H1 (cell line): ENCODE data around the gene ARSB. TPM values are rescaled to one million over a fixed set of nuclear protein-coding genes. Genes with fewer than 3 reads are reported as not detected.

Experiments
- CTCF ChIA-PET: fragments of 300-600 bp; sonication (Branson Sonifier 250); formaldehyde crosslinking; loops from one replicate; lab custom pipeline; 2021; ENCODE audit not compliant: partially characterized antibody; lab: Charles Lee
- POLR2A ChIA-PET: fragments of 300-600 bp; sonication (Branson Sonifier 250); formaldehyde crosslinking; loops from one replicate; lab custom pipeline; 2021; ENCODE audit warnings: inconsistent platforms; ENCODE audit not compliant: partially characterized antibody; lab: Charles Lee
- DNase-seq, 2 experiments: peaks; one replicate each; pipeline versions ENCODE4 v3.0.0 to v3.0.0-alpha.2; 2010 to 2022; ENCODE audit warnings: low spot score in 2 of 2, low read depth in 1 of 2, mixed read lengths in 1 of 2
- FAIRE-seq: peaks from 2 replicates; lab custom pipeline; 2011; peaks lifted over from hg19 to GRCh38; lab: Jason Lieb, UNC
- H2AFZ ChIP-seq: 2 replicates; pipeline ENCODE4 v1.8.1; 2012; ENCODE audit warnings: low read length, inconsistent platforms
- H2AK5ac ChIP-seq: 2 replicates; pipeline ENCODE4 v1.6.1; 2013; ENCODE audit warnings: low read depth, low read length
- H2BK120ac ChIP-seq: replicated peaks from 2 replicates; pipeline ENCODE3; 2013; ENCODE audit warnings: low read depth, low read length, inconsistent platforms
- H2BK12ac ChIP-seq: 2 replicates; pipeline ENCODE4 v1.6.1; 2013; ENCODE audit warnings: low read depth, low read length
- H2BK15ac ChIP-seq: 2 replicates; pipeline ENCODE4 v1.6.1; 2013; ENCODE audit warnings: low read length
- H2BK20ac ChIP-seq: 2 replicates; pipeline ENCODE4 v1.6.1; 2013; ENCODE audit warnings: low read length
- H2BK5ac ChIP-seq: 2 replicates; pipeline ENCODE4 v1.6.1; 2013; ENCODE audit warnings: low read depth, low read length
- H3K14ac ChIP-seq: 2 replicates; pipeline ENCODE4 v1.6.1; 2013; ENCODE audit warnings: inconsistent platforms; ENCODE audit not compliant: insufficient read length
- H3K18ac ChIP-seq: 2 replicates; pipeline ENCODE4 v1.6.1; 2013; ENCODE audit warnings: low read length; ENCODE audit errors: extremely low read depth
- H3K23ac ChIP-seq: 2 replicates; pipeline ENCODE4 v1.6.1; 2013; ENCODE audit warnings: inconsistent platforms; ENCODE audit not compliant: insufficient read length
- H3K23me2 ChIP-seq: 2 replicates; pipeline ENCODE4 v1.6.1; 2013; ENCODE audit warnings: low read depth, low read length
- H3K27ac ChIP-seq: 2 replicates; pipeline ENCODE4 v1.6.1; 2011; ENCODE audit warnings: low read depth, low read length, inconsistent platforms
- H3K27me3 ChIP-seq, 4 experiments: replicated peaks in 1 of 4; 1 replicate in 1 of 4; 2 replicates in 3 of 4; pipeline versions ENCODE4 v1.6.1 to v1.8.1; 2011 to 2013; ENCODE audit warnings: low read length in 3 of 4, mild to moderate bottlenecking in 3 of 4, inconsistent platforms in 2 of 4, mixed read lengths in 2 of 4, moderate library complexity in 1 of 4; ENCODE audit not compliant: control insufficient read depth in 3 of 4, insufficient read depth in 3 of 4; ENCODE audit errors: extremely low read depth in 1 of 4
- H3K36me3 ChIP-seq, 4 experiments: 2 replicates each; pipeline versions ENCODE4 v1.6.1 to v1.8.1; 2011 to 2013; ENCODE audit warnings: mild to moderate bottlenecking in 4 of 4, low read length in 3 of 4, moderate library complexity in 2 of 4, control low read depth in 1 of 4, inconsistent platforms in 1 of 4; ENCODE audit not compliant: insufficient read depth in 4 of 4, control insufficient read depth in 2 of 4
- H3K4ac ChIP-seq: replicated peaks from 2 replicates; pipeline ENCODE3; 2013; ENCODE audit warnings: low read length, low read depth, mixed read lengths, inconsistent platforms; ENCODE audit not compliant: insufficient read length
- H3K4me1 ChIP-seq, 4 experiments: replicated peaks in 1 of 4; 1 replicate in 1 of 4; 2 replicates in 3 of 4; pipeline versions ENCODE4 v1.6.1 to v1.8.1; 2011 to 2013; ENCODE audit warnings: low read length in 3 of 4, inconsistent platforms in 2 of 4, mixed read lengths in 1 of 4; ENCODE audit not compliant: insufficient read depth in 4 of 4, control insufficient read depth in 3 of 4
- H3K4me2 ChIP-seq, 2 experiments: 2 replicates each; pipeline versions ENCODE4 v1.6.1 to v1.8.1; 2011 to 2013; ENCODE audit warnings: low read depth in 2 of 2, low read length in 2 of 2, control low read depth in 1 of 2, inconsistent platforms in 1 of 2, mild to moderate bottlenecking in 1 of 2; ENCODE audit not compliant: insufficient read depth in 1 of 2
- H3K4me3 ChIP-seq, 4 experiments: fragments of 200-600, 300-600 bp in 1 of 4; sonication (generic), shearing (Covaris generic), sonication (Bioruptor Twin) in 1 of 4; 2 replicates each; pipeline versions ENCODE4 v1.5.1 to v1.8.1; 2011 to 2016; ENCODE audit warnings: low read length in 4 of 4, low read depth in 3 of 4, control low read depth in 2 of 4, inconsistent platforms in 2 of 4, mild to moderate bottlenecking in 2 of 4, mixed read lengths in 1 of 4, moderate library complexity in 1 of 4; ENCODE audit not compliant: insufficient read depth in 2 of 4; ENCODE audit errors: extremely low read depth in 1 of 4
- H3K56ac ChIP-seq: replicated peaks from 2 replicates; pipeline ENCODE3; 2013; ENCODE audit warnings: low read depth, mild to moderate bottlenecking, mixed read lengths, low read length, inconsistent platforms; ENCODE audit not compliant: insufficient read length
- H3K79me1 ChIP-seq: 2 replicates; pipeline ENCODE4 v1.6.1; 2013; ENCODE audit warnings: low read depth, low read length, control low read depth
- H3K79me2 ChIP-seq, 2 experiments: 2 replicates each; pipeline versions ENCODE4 v1.6.1 to v1.8.1; 2012 to 2013; ENCODE audit warnings: low read length in 2 of 2, mild to moderate bottlenecking in 2 of 2, inconsistent platforms in 1 of 2; ENCODE audit not compliant: insufficient read depth in 2 of 2, control insufficient read depth in 1 of 2
- H3K9ac ChIP-seq, 4 experiments: replicated peaks in 1 of 4; 1 replicate in 1 of 4; 2 replicates in 3 of 4; pipeline versions ENCODE4 v1.6.1 to v1.8.1; 2011 to 2013; ENCODE audit warnings: low read depth in 3 of 4, low read length in 3 of 4, control low read depth in 2 of 4, mild to moderate bottlenecking in 2 of 4, moderate library complexity in 2 of 4, inconsistent platforms in 1 of 4; ENCODE audit errors: extremely low read depth in 1 of 4
- H3K9me3 ChIP-seq, 2 experiments: 2 replicates each; pipeline versions ENCODE4 v1.6.1 to v1.8.1; 2012 to 2013; ENCODE audit warnings: mild to moderate bottlenecking in 2 of 2, moderate library complexity in 2 of 2, control low read depth in 1 of 2, inconsistent platforms in 1 of 2, low read depth in 1 of 2, low read length in 1 of 2, mixed read lengths in 1 of 2; ENCODE audit not compliant: insufficient read depth in 2 of 2
- H4K20me1 ChIP-seq, 2 experiments: replicated peaks in 1 of 2; 2 replicates each; pipeline versions ENCODE3 to v1.8.1; 2011 to 2013; ENCODE audit warnings: inconsistent platforms in 2 of 2, low read length in 2 of 2, mild to moderate bottlenecking in 1 of 2; ENCODE audit not compliant: insufficient read depth in 2 of 2, control insufficient read depth in 1 of 2
- H4K5ac ChIP-seq: 2 replicates; pipeline ENCODE4 v1.6.1; 2013; ENCODE audit warnings: low read length, low read depth, mixed read lengths, inconsistent platforms; ENCODE audit not compliant: insufficient read length
- H4K8ac ChIP-seq: 2 replicates; pipeline ENCODE4 v1.8.0; 2013; ENCODE audit warnings: mild to moderate bottlenecking, moderate library complexity, low read length, inconsistent platforms; ENCODE audit not compliant: insufficient read depth; ENCODE audit errors: extremely low read depth
- H4K91ac ChIP-seq: replicated peaks from 2 replicates; pipeline ENCODE3; 2013; ENCODE audit warnings: low read length, mixed read lengths, inconsistent platforms; ENCODE audit not compliant: insufficient read length
- CREB1 ChIP-seq: IDR thresholded peaks from 2 replicates; pipeline ENCODE4 v1.6.1; 2012; ENCODE audit warnings: inconsistent platforms
- EZH2 ChIP-seq: fragments of 200-600 bp; sonication (generic); IDR thresholded peaks from 2 replicates; pipeline ENCODE4 v1.7.1; 2012; ENCODE audit warnings: low read depth, mild to moderate bottlenecking, moderate library complexity, low read length, inconsistent platforms; ENCODE audit not compliant: severe bottlenecking
- JUN ChIP-seq: IDR thresholded peaks from 2 replicates; pipeline ENCODE4 v1.6.1; 2011; ENCODE audit warnings: low read depth, mild to moderate bottlenecking, improper control_type of control experiment, low read length
- KDM1A ChIP-seq: fragments of 200-600, 300-600 bp; sonication (generic); IDR thresholded peaks from 2 replicates; pipeline ENCODE4 v1.7.1; 2016; ENCODE audit warnings: mild to moderate bottlenecking, low read length, borderline replicate concordance
- KDM4A ChIP-seq: IDR thresholded peaks from one replicate; pipeline ENCODE4 v1.7.1; 2012; ENCODE audit warnings: low read depth, mild to moderate bottlenecking, moderate library complexity, low read length, inconsistent platforms; ENCODE audit not compliant: severe bottlenecking
- KDM5A ChIP-seq: fragments of 200-600 bp; IDR thresholded peaks from 2 replicates; pipeline ENCODE4 v1.7.1; 2012; ENCODE audit warnings: mild to moderate bottlenecking, low read length, inconsistent platforms, mixed read lengths
- NRF1 ChIP-seq: IDR thresholded peaks from 2 replicates; pipeline ENCODE4 v1.6.1; 2011; ENCODE audit warnings: mild to moderate bottlenecking, low read depth, low read length, improper control_type of control experiment
- SAP30 ChIP-seq: fragments of 300-600 bp; sonication (generic); IDR thresholded peaks from 2 replicates; pipeline ENCODE4 v1.7.1; 2012; ENCODE audit warnings: low read length, moderate library complexity, mild to moderate bottlenecking, inconsistent platforms; ENCODE audit not compliant: insufficient read depth, insufficient replicate concordance
- SP1 ChIP-seq: IDR thresholded peaks from 2 replicates; pipeline ENCODE4 v1.6.1; 2011; ENCODE audit warnings: low read depth, low read length
- SP4 ChIP-seq: IDR thresholded peaks from 2 replicates; pipeline ENCODE4 v1.6.1; 2012; ENCODE audit warnings: low read length, inconsistent platforms
- WGBS, 2 experiments: shearing (Covaris generic) in 1 of 2; methylation state at CpG; one replicate each; pipeline versions ENCODE4 v1.1.6 to v1.1.7; 2013 to 2015; ENCODE audit warnings: low lambda C conversion rate in 2 of 2, mixed read lengths in 2 of 2, inconsistent platforms in 1 of 2, low coverage in 1 of 2, missing lambda C conversion rate in 1 of 2; ENCODE audit not compliant: insufficient replicate concordance in 2 of 2, insufficient coverage in 1 of 2, insufficient read length in 1 of 2; ENCODE audit errors: extremely low coverage in 1 of 2, missing lambda C conversion rate in 1 of 2; 5-methylcytosine and 5-hydroxymethylcytosine counted together
- polyA plus RNA-seq, 7 experiments: library from polyadenylated mRNA; depleted of rRNA in 3 of 7; stranded (reverse) in 5 of 7; unstranded in 2 of 7; fragments of >200 nt in 5 of 7; fragments of 200-250 nt in 2 of 7; gene quantifications; 1 replicate in 5 of 7; 2 replicates in 1 of 7; 4 replicates in 1 of 7; pipeline versions ENCODE4 v1.2.1 to v1.2.3, GENCODE V29; 2011 to 2013; ENCODE audit warnings: missing spikeins in 2 of 7, mixed read lengths in 2 of 7
- total RNA-seq: library from RNA; stranded (reverse); fragmentation: NEBNext Ultra II Directional; extraction: Animal tissue kit (Norgen Biotek cat#: 25700); gene quantifications from 2 replicates; pipeline ENCODE4 v1.2.1, GENCODE V29; 2021
- TF ChIP-seq, protein P1 (sequence below): IDR thresholded peaks from 2 replicates; pipeline ENCODE4 v1.6.1; 2011; ENCODE audit warnings: low read depth, mild to moderate bottlenecking, low read length; ENCODE audit not compliant: insufficient read depth
- TF ChIP-seq, protein P2 (sequence below): IDR thresholded peaks from 2 replicates; pipeline ENCODE4 v1.6.1; 2012; ENCODE audit warnings: inconsistent platforms
- TF ChIP-seq, protein P3 (sequence below): IDR thresholded peaks from 2 replicates; pipeline ENCODE4 v1.6.1; 2012; ENCODE audit warnings: inconsistent platforms

Gene ARSB
- total and polyA plus RNA-seq, 2 of the 8 experiments (the other 6 are each of a cell fraction or from before 2014, with no cell fraction given), result 6.4 to 13.9 TPM

DNA sequence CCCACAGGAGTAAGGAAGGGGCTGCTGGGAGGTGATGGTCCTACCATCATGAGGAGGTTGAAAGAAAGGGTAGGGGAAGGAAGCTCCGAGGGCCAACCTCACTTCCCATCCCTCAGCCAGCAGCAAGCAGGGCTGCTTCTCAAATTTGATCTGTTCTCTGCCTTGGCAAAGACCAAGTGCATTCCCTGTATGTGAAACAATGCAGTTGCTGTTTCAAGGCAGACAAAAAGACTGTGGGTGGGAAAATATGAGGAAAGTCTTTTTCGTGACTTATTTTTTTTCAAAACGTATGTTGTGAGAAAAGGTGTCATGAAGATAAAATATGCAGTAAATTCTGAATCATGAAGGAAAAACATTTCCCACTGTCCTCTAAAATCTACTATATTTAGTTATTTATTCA lies 165.9 kb downstream of the ARSB start:
- CTCF ChIA-PET, result interaction anchor here (0.9 to 1.1 kb wide), 2 partner anchors 10 to 20 kb away, joined by 3 to 6 read pairs; no protein-coding TSS in a partner anchor
- no peak for TF ChIP-seq CREB1
- TF ChIP-seq KDM4A, result no peak
- TF ChIP-seq SP1, result no peak
- TF ChIP-seq NRF1, result no peak
- no peak for TF ChIP-seq SP4
- no peak for TF ChIP-seq JUN
- no peak for TF ChIP-seq SAP30
- TF ChIP-seq, protein P1, sequence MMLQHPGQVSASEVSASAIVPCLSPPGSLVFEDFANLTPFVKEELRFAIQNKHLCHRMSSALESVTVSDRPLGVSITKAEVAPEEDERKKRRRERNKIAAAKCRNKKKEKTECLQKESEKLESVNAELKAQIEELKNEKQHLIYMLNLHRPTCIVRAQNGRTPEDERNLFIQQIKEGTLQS, result no peak
- no peak for TF ChIP-seq EZH2
- no peak for TF ChIP-seq KDM1A
- TF ChIP-seq, protein P2, sequence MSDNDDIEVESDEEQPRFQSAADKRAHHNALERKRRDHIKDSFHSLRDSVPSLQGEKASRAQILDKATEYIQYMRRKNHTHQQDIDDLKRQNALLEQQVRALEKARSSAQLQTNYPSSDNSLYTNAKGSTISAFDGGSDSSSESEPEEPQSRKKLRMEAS, result no peak
- no peak for TF ChIP-seq KDM5A
- TF ChIP-seq, protein P3, sequence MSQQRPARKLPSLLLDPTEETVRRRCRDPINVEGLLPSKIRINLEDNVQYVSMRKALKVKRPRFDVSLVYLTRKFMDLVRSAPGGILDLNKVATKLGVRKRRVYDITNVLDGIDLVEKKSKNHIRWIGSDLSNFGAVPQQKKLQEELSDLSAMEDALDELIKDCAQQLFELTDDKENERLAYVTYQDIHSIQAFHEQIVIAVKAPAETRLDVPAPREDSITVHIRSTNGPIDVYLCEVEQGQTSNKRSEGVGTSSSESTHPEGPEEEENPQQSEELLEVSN, result no peak

More for the DNA sequence above, 165.9 kb downstream of the ARSB start:
- H2AK5ac ChIP-seq, result no peak overlapping the region
- no peak overlapping the region for H2BK12ac ChIP-seq
- H3K27ac ChIP-seq, result no peak overlapping the region
- H2BK5ac ChIP-seq, result no peak overlapping the region
- H2BK15ac ChIP-seq, result no peak overlapping the region
- no peaks in the 10 kb centered on the region for H3K79me2 ChIP-seq
- H3K9ac ChIP-seq, result no peak overlapping the region
- no peaks in the 10 kb centered on the region for H3K4me1 ChIP-seq
- no peak overlapping the region for H2BK120ac ChIP-seq
- H3K4me2 ChIP-seq, result no peak overlapping the region
- no peak overlapping the region for H3K4me3 ChIP-seq
- H3K23me2 ChIP-seq, result no peaks in the 10 kb centered on the region
- no peak overlapping the region for H2AFZ ChIP-seq
- H3K79me1 ChIP-seq, result no peaks in the 10 kb centered on the region
- H4K20me1 ChIP-seq, result no peaks in the 10 kb centered on the region
- no peak overlapping the region for H3K23ac ChIP-seq
- no peaks in the 10 kb centered on the region for H3K27me3 ChIP-seq
- no peak overlapping the region for H4K91ac ChIP-seq
- H2BK20ac ChIP-seq, result no peak overlapping the region
- POLR2A ChIA-PET, result no interaction called here
- no peaks in the 10 kb centered on the region for H3K36me3 ChIP-seq
- no peak overlapping the region; the same call in 1 of the 2 replicates for H3K18ac ChIP-seq
- no peak overlapping the region for H4K8ac ChIP-seq
- no peak overlapping the region for H3K56ac ChIP-seq
- DNase-seq (no peak), FAIRE-seq (no peak)
- WGBS, 2 experiments, result 91% methylated on average over 3 of the region's 3 CpGs; no CpG with 5 or more reads in 1 of the 2 experiments
- no peak overlapping the region for H3K4ac ChIP-seq
- no peaks in the 10 kb centered on the region for H3K9me3 ChIP-seq
- no peak overlapping the region for H3K14ac ChIP-seq
- H4K5ac ChIP-seq, result no peak overlapping the region
